Measurements from ENCODE around the gene DAND5.

DNA sequence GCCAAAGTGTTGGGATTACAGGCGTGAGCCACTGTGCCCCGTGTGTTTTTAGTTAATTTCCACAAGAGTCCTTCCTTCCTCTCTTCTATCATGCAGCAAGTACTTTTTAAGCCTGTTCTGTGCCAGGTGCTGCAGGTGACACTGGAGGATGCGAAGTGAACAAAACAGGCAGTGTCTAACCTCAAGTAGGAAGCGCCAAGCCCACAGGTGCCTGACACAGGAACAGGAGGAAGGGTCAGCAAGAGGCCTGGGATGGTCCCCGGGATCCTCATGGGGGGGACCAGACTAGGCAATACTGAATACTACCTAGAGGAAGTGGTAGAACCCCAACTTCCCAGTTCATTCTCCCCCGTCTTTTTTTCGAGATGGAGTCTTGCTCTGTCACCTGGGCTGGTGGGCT, 32.8 kb upstream of the DAND5 start:
- TF ChIP-seq, protein P1, sequence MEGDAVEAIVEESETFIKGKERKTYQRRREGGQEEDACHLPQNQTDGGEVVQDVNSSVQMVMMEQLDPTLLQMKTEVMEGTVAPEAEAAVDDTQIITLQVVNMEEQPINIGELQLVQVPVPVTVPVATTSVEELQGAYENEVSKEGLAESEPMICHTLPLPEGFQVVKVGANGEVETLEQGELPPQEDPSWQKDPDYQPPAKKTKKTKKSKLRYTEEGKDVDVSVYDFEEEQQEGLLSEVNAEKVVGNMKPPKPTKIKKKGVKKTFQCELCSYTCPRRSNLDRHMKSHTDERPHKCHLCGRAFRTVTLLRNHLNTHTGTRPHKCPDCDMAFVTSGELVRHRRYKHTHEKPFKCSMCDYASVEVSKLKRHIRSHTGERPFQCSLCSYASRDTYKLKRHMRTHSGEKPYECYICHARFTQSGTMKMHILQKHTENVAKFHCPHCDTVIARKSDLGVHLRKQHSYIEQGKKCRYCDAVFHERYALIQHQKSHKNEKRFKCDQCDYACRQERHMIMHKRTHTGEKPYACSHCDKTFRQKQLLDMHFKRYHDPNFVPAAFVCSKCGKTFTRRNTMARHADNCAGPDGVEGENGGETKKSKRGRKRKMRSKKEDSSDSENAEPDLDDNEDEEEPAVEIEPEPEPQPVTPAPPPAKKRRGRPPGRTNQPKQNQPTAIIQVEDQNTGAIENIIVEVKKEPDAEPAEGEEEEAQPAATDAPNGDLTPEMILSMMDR (IDR thresholded peaks at IDR 0.05), result no peak
- TF ChIP-seq POLR2AphosphoS5 (IDR thresholded peaks at IDR 0.05), result no peak
